SW480 (cell line): ENCODE data around the gene DGCR6.
"Not testable (repeated sequence)": the region's sequence is repeated elsewhere in the genome, so short reads cannot be mapped to it uniquely, and the experiment has no call there.

Source experiments
- DNase-seq: peaks from one replicate; pipeline ENCODE4 v3.0.0-alpha.2; 2016; ENCODE audit warnings: low spot score

The DGCR6 gene

DNA sequence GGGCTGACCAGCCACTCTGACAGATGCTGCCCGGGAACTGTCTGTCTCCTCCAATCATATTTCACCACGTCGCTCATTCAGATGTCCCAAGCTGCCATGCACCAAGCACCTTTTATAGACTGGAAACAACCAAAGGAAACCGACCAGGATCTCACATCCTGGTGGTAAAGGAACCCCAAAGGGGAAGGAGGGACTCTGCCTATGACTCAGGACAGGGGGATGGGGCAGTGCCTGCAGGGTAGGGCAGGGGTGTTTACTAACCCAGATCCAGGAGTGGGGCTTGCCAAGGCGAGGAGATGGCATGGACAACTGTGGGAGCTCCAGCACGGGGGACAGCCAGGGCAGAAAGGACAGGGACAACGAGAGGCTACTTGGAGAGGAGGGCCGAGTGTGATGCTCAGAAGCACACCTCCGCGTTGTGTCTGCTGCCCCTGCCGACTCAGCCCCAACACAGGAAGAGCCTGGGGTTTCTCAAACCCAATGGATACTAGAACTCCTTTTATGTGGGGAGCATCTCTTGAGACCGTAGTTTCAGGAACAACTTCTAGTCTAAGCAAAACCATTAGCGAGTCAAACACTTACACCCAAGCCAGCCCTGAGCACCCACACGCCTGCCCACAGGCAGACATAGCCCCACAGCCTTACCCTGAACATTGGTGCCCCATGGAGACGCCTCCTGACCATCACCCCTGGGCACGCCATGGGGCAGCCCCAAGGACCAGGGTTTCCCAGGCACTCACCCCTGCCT, 26.0 kb downstream of the DGCR6 start:
- DNase-seq: no peak

DNA sequence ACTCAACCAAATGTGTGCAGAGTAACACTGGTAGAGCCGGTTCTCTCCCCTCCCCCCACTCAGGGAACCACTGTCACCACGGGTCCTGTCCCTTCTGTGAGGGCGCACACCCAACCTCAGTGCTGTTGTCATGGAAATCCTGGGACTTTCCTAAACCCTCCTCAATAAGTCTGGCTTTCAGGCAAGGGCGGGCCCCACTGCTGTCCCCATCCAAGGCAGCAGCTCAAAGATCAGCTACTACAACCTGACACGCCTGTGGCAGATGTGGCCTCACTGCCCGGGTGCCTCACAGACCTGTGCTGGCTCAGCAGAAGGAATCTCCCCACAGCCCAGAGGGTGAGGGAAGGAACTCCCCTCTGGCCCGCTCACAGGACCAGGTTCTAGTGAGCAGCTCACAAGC, 27.8 kb downstream of the DGCR6 start:
- no peak for DNase-seq

DNA sequence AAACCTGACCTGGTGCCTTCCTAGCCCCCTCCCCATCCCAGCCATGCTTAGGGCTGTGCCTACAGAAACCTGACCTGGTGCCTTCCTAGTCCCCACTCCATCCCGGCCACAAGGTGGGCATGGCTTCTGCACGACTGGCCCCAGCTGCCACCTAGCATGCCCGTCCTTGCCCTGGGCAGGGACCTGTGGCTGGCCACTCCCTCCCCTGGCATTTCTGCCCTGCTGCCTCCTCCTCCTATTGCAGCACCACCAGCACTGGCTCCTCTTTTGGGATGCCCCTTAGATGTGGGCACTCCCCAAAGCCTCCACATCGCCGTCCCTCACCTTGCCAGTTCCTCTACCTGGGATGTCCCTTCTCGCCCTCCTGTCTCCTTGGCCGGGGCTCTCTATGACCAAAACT, 28.6 kb downstream of the DGCR6 start:
- DNase-seq: not testable (repeated sequence)

DNA sequence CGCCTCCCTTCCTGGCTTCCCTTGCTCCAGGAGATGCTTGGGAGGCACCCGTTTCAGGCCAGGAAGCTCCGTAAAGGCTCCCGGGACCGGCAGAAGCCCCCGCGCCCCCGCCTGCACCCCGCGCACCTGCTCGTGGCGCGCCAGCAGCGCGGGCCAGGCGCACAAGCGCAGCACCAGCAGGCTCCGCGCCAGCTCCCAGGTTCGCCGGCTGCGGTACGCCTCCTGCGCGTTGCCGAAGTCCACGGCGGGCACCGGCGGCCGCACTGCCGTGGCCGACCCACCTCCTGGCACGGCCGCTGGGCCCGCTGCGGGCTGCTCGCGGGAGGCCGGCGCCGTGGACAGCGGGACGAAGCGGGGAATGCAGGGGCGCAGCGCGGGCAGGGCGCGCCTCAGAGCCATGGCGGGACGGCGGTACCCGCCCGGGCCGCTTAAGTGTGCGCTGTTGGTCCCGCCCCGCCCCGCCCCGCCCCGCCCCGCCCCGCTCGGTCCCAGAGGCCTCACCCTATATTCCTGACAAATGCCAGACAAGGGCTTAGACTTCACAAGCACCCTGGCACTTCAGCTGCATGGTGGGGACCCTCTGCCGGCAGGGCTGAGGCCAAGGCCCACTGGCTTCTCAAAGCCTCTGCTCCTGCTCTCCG, 29.9 kb downstream of the DGCR6 start, which contains the start of gene PRODH:
Gene PRODH, minus strand, starts transcription at position 405 of the 641 bp plus-strand sequence. Its CDS starts 6 bp downstream, at position 399.
- DNase-seq: no peak

DNA sequence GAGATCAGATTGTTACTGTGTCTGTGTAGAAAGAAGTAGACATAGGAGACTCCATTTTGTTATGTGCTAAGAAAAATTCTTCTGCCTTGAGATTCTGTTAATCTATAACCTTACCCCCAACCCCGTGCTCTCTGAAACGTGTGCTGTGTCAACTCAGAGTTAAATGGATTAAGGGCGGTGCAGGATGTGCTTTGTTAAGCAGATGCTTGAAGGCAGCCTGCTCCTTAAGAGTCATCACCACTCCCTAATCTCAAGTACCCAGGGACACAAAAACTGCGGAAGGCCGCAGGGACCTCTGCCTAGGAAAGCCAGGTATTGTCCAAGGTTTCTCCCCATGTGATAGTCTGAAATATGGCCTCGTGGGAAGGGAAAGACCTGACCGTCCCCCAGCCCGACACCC, 32.6 kb downstream of the DGCR6 start:
- not testable (repeated sequence) for DNase-seq

DNA sequence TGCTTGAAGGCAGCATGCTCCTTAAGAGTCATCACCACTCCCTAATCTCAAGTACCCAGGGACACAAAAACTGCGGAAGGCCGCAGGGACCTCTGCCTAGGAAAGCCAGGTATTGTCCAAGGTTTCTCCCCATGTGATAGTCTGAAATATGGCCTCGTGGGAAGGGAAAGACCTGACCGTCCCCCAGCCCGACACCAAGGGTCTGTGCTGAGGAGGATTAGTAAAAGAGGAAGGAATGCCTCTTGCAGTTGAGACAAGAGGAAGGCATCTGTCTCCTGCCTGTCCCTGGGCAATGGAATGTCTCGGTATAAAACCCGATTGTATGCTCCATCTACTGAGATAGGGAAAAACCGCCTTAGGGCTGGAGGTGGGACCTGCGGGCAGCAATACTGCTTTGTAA, 41.0 kb downstream of the DGCR6 start:
- not testable (repeated sequence) for DNase-seq

DNA sequence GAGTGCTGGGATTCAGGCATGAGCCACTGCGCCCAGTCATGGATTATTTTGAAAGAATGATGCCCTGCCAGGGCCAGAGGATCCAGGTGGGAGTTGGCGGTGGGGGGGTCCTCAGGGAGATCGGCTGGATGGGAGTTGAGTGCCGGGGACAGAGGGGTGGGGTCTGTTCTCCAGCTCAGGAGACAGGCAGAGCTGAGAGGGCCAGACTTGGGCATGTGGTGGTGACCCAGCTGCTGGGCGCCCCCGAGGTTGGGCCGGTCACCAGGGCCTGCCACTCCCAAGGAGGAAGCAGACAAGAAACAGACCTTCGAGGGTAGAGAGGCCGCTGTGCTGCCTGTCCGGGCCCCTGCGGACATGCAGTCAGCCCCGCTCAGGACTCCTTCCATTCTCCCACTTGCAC, 41.8 kb downstream of the DGCR6 start:
- no peak for DNase-seq

DNA sequence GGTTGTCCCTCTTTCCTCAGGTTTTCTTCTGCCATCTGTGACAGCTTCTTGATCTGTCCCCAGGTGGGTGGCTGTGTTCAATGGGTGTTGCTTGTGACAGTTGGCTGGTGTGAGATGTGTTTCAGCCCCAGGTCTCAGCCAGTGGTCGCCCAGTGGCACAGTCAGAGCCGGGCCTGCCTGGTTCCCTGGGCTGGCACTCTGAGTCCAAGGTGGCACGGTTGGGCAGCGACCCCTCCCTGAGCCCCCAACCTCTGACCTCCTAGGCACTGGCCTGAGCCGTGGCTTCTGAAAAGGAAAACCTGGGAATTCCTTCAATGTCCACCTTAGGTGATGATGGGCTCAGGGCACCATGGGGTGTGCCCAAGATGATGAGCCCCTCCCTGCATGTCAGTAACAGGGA, 44.0 kb downstream of the DGCR6 start:
- no peak for DNase-seq

DNA sequence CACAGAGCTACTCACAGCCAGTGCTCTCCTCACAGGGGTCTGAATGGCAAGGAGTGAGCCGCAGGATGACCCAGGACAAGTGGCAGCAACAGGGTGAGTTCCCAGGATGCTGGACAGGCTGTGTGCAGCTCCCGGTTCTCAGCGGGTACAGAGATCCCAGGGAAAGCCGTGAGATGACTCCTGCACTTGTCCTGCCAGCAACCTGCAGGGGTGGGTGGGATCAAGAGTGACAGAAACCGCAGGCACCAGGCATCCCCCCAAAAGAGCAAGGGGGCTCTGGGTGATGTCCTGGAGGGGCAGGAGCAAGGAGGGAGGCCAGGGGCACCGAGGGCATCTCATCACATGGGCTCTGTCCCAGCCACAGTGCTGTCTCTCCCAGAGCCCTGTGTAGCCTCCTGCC, 45.9 kb downstream of the DGCR6 start:
- DNase-seq: no peak

DNA sequence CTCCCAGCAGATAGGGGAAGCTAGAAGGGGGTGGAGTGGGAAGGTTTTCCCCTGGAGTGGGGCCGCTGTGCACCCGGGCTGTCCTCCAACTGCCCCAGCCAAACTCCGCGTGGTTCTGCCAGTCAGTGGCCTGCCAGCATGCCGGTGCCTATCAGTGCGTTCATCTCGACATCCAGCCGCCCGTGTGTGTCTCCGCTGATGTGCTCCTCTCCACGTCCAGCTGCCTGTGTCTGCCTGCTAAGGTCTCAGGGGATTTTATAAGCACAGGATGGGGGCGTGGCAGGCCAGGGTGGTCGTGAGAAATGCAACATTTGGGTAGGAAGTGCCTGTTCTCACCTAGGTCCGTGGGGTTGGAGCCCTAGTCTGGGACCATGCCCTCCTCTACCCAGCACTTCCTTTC, 47.0 kb downstream of the DGCR6 start:
- DNase-seq: not testable (repeated sequence)

DNA sequence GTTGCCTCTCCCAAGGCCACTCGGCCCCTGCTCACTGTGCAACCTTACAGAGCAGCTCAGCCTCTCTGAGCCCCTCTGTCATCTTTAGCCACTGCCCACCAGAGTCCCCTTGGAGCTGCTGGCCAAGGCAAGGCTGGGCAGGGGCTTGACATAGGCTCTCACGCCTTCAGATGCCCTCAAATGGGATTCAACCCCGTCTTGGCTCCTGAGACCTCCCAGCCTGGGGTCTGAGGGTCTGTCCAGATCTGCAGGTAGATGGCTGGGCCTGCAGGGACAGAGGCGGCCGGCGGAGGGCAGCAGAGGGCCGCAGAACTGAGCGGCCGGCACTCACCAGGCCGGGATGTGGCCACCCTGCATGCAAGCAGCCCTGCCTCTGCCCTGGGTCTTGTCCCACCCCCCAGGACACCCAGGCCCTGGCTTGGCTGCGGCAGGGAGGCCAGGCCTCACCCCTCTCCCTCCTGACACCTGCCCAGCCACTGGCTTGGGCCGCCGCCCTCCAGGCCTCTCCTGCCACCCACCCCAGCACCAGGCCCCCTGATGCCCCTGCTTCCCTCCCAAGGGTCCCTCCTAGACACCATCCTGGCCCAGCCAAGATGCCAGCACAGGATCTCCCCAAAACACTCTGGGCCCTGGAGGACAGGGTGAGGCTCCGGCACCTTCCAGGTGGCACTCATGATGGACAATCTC, 48.3 kb downstream of the DGCR6 start:
- peak; percentile 25 for DNase-seq

DNA sequence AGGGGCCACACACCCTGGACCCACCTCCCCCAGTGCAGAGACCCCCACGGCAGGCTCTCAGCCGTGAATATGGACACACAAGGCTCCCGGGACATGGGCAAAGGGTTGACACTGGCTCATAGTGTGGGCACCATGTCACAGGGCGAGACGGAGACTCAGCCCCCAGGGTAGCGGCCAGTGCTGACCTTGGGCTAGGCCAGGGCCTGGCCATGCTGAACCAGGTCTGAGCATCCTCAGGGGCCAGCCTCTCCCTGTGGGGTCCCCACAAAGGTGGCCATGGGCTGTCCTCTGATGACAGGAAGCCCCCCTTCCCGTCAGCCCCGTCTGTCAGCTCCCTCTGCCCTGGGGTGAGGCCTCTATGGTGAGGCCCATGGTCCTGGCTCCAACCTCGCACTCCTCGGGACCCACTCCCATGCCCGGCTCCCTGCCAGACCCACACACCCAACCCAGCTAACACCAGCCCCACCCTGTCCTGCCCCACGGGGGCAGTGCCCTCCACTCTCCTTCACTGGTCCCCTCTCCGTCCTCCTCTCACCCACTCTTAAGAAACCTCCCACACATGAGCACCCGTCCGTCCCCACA, 49.0 kb downstream of the DGCR6 start:
- no peak for DNase-seq

DNA sequence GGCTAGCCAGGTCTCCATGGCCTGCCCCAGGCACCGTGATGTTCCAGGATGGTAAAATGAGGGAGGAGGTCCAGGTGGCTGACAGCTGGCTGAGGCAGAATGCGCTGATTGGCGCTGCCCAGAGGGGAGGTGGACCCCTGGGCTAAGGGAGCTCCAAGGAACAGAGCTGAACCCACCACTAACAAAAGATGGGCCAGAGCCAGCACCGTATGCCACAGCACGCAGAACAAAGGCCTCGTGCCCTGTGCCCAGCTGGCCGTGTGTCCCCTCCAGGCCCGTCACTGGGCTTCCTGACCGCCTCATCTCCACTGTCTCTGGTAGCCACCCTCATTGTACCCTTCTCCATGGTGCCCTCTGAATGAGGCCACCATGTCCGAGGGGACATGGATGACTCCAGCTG, 49.6 kb downstream of the DGCR6 start:
- DNase-seq: no peak

DNA sequence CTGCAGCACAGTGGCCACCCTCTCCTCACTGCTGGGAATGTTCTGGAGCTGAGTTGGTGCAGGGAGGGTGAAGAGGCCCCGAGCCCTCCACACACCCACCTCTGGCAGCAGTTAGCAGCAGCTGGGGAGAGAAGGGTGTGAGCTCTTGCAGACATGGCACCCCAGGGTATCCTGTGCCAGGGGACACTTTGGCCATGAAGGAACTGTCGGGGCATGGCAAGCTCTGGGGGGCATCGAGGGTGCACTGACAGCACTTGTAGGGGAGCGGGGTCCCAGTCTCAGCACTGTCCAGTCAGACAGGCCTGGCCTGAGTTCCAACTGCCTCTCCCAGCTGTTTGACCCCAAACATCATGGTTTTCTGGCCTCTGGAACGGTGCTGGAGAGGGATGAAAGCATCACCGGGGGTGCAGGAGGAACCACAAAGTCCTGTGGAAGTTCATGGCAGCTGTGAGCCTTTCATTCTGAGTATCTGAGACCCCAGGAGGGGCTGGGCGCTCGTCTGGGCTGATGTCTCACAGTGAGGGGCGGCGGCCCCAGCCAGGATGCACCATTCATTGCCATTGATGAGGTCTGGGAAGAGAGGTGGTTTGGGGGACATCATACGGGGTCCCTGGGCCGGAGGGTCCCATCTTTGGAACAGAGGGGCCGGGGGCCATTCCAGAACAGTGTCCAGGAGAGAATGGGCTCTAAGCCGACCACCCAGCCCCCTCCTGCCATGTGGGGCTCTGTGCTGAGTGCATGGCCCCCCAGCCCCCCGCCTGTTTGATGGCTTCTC, 50.2 kb downstream of the DGCR6 start:
- not testable (repeated sequence) for DNase-seq

DNA sequence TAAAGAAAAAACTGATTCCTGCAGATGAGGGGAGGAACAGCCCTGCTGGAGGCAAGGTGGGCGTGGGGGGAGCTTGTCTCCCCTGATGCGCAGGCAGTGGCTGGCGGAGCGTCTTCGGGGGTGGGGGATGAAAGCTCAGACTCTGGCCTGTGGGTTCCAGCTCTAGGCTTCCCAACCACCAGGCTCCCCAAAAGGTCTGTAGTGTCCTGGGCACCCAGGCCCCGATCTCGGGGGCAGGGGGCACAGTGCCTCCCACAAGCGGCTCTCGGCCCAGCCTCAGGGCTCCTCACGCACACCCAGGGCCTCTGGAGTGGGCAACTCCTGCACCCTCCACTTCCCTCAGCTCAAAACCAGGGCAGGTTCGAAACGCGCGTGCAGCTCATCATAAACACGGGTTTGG, 50.8 kb downstream of the DGCR6 start:
- DNase-seq: not testable (repeated sequence)

DNA sequence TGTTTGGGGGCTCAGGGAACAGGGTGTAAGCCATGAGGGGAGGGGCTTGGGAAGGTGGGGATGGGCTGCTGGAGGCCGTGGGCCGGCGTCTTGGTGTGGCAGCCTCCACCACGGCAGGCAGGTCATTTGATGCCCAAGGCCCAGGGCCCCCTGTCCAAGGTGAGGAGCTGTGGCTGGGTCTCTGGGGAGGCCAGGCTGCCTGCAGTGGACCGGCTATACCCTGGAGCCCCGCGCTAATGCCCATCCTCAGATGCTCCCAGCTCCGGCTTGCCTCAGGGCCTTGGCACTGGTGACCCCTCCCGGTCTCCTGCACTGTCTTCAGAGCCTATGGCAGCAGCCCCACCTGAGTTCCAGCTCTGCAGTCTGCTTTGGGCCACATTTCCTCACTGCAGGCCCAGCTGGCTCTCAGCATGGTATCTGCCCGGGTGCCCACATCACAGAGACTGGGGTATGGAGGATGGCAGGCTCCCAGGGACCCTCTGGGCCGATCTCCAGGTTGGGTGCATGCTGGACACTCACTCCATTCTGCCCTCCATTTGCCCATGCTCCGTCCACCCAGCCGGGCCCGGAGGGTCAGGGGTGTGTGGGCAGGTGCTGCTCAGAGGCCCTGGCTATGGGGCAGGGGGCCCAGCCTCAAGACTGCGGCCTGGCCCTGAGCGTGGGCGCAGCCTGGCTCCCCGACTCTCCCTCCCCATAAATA, 51.7 kb downstream of the DGCR6 start:
- DNase-seq: not testable (repeated sequence)

DNA sequence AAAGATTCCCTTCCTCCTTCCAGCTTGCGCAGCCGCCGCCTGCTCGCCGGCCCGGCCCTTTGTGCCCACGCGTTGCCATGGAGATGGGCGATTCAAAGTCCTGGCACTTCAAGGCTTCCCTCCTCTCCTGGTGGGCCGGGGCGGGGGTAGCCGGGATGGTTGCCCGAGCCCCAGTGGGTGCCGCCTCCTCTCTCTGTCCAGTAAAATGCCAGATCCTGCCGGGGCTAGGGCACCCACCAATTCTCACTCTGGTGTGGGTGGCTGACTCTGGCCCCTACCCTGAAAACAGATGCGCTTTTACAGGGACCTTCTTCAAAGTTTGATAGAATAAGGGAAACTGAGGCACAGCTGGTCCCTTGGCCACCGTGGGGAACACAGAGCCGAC, 52.2 kb downstream of the DGCR6 start:
- peak; percentile 29 for DNase-seq

DNA sequence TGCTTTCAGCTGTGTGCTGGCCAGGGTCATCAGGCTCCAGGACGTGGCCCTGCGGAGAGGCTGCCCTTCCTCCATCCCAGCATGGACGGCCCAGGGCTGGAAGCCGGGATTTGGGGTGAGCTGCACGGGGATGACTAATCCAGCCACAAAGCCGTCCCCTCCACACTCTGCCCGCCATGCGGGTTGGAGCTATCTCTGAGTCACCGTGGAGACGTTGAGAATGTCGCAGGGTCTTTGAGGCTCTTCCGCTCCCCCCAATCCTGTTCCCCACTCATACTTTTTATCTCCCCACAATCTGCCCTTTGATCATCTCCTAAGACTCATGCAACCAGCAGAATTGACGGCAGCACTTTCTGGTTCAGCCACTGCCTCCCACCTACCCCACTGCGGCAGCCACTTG, 52.6 kb downstream of the DGCR6 start:
- peak; percentile 81 for DNase-seq

DNA sequence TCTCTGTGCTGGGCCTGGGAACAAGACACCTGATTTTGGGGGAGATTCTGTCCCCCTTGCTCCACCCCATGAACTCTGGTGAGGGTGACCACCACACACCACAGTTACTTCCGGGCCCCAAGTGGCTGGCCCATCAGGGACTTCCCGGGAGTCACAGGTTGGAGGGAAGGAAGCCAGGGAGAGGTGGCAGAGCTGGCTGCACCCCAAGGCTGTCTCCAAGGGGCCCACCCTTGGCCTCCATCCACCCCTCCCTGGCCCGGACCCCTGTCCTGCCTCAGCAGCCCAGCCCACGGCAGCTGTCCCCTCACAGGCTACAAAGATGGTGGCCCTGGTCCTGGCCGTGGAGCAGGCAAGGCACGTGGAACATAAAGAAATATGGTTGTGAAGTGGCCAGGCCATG, 53.1 kb downstream of the DGCR6 start:
- not testable (repeated sequence) for DNase-seq

DNA sequence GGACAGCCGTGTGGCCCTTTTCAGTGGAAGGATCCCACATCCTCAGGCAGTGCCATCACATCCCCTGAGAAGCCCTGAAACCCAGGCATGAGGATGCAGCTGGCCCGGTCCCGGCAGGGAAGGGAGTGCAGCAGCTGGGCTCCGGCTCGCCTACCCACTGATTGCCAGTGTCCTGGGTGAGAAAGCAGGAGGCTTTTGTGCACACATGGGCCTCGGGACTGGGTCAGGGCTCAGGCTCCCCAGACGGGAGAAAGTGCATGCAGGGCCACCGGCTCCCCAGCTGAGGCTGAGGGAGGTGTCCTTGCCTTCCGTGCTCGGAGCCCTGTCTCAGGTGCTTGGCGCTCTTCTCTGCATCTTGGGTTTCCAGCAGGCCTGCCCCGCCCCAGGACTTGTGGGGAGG, 53.6 kb downstream of the DGCR6 start:
- DNase-seq: not testable (repeated sequence)

DNA sequence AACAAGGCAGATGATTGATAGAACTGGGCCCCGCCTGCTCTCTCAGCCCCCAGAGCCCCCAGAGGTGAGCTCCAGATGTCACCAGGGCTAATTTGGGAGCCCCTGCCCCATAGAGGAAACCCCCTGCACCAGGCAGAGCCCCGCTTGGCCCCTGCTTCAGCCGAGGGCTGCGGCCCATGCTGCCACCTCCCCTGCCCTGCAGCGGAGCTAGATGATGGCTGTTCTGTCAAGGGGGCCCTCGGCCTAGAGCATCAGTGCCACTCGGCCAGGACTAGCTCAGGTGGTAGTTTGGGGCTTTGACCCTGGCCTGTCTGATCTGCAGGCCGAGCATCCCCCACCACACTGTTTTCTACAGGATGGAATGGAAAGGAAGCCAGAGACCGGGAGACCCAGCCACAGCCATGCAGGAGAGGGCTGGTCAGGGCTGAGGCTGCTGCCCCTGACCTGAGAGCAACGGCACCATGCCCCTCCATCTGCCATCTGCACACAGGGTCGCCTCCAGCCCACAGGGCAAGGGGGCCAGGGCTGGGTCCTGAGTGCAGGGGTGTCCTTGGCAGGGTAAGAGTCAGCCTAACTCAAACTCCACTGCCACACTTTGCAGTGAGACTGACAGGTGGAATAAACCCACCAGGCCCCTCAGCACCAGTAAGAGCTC, 54.2 kb downstream of the DGCR6 start:
- DNase-seq: not testable (repeated sequence)
